Tongue (tissue), 3 donors: ENCODE results near the gene ANKRD30B. TPM values are rescaled to one million over a fixed set of nuclear protein-coding genes. Genes with fewer than 3 reads are reported as not detected.
"Not testable (repeated sequence)": the region's sequence is repeated elsewhere in the genome, so short reads cannot be mapped to it uniquely, and the experiment has no call there.

ENCODE experiments used
- DNase-seq: peaks from one replicate; pipeline ENCODE4 v3.0.0-alpha.2; 2015
- small RNA-seq: library from RNA; depleted of rRNA; stranded (forward); fragments of <200 nt; gene quantifications from one replicate; pipeline ENCODE3, GENCODE V24; 2014; ENCODE audit warnings: low replicate concordance
- total RNA-seq: library from RNA; depleted of rRNA; stranded (reverse); fragments of >200 nt; gene quantifications from one replicate; pipeline ENCODE4 v1.2.3, GENCODE V29; 2014

ANKRD30B gene
- total RNA-seq, 1 donor from 2014 or later, result not detected

DNA sequence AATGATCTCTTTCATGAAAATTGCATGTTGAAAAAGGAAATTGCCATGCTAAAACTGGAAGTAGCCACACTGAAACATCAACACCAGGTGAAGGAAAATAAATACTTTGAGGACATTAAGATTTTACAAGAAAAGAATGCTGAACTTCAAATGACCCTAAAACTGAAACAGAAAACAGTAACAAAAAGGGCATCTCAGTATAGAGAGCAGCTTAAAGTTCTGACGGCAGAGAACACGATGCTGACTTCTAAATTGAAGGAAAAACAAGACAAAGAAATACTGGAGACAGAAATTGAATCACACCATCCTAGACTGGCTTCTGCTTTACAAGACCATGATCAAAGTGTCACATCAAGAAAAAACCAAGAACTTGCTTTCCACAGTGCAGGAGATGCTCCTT, 103.6 kb downstream of the ANKRD30B start:
- DNase-seq, result not testable (repeated sequence)

DNA sequence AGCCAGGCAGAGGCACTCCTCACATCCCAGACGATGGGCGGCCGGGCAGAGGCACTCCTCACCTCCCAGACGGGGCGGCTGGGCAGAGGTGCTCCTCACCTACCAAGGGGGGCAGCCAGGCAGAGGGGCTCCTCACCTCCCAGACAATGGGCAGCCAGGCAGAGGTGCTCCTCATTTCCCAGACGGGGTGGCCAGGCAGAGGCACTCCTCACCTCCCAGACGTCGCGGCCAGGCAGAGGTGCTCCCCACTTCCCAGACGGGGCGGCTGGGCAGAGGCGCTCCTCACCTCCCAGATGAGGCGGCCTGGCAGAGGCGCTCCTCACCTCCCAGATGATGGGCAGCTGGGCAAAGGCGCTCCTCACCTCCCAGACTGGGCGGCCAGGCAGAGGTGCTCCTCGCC, 107.7 kb downstream of the ANKRD30B start:
- not testable (repeated sequence) for DNase-seq

DNA sequence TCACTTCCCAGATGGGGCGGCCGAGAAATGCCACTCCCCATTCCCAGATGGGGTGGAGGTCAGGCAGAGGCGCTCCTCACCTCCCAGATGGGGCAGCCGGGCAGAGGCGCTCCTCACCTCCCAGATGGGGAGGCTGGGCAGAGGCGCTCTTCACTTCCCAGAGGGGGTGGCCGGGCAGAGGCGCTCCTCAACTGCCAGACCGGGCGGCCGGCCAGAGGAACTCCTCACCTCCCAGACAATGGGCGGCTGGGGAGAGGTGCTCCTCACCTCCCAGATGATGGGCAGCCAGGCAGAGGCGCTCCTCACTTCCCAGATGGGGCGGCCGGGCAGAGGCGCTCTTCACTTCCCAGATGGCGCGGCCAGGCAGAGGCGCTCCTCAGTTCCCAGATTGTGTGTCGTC, 108.3 kb downstream of the ANKRD30B start:
- DNase-seq, result not testable (repeated sequence)

DNA sequence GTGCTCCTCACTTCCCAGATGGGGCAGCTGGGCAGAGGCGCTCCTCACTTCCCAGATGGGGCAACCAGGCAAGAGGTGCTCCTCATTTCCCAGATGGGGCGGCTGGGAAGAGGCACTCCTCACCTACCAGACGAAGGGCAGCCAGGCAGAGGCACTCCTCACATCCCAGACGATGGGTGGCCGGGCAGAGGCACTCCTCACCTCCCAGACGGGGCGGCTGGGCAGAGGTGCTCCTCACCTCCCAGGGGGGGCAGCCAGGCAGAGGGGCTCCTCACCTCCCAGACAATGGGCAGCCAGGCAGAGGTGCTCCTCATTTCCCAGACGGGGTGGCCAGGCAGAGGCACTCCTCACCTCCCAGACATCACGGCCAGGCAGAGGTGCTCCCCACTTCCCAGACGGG, 110.5 kb downstream of the ANKRD30B start:
- not testable (repeated sequence) for DNase-seq

DNA sequence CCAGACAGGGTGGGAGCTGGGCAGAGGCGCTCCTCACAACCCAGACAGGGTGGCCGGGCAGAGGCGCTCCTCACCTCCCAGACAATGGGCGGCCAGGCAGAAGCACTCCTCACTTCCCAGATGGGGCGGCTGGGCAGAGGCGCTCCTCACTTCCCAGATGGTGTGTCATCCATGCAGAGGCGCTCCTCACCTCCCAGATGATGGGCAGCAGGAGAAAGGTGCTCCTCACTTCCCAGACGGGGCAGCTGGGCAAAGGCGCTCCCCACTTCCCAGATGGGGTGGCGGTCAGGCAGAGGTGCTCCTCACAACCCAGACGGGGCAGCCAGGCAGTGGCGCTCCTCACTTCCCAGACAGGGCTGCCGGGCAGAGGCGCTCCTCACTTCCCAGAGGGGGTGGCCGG, 112.0 kb downstream of the ANKRD30B start:
- not testable (repeated sequence) for DNase-seq

DNA sequence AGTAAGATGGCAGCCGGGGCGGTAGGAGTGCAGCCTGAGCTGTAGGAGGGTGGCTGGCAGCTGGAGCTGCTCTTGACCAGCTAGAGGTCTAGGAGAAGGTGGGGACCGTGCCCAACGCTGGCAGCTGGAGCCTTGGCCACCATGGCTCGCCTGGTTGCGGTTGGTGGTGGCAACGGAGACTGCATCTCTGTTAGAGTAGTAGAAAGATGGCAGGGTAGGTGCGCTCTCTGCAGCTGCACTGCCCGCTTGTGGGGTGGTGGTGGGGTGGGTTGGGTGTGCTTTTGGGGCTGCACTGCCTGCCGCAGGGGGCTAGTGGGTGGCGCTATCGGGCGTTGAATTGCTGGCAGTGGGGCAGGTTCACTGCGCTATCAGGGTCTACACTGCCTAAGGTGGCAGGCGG, 118.5 kb downstream of the ANKRD30B start:
- DNase-seq, result not testable (repeated sequence)

DNA sequence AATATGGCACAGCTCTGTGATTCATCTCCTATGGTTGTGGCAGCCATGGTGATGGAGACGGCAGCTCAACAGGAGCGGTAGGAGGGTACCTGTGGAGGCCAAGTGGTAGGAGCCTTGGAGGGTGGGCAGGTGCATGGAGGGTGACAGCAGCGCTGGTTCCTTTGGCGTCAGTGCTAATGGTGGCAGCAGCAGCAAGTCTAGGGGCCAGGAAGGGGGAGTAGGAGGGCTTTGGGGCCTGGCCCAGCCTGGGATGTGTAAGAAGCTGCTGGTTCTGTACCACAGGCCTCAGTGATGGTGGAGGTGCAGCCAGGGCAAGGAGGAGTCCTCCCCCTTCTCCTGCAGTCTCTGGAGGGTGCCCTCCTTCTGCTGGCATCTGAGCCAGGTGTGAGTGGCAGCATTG, 120.0 kb downstream of the ANKRD30B start:
- not testable (repeated sequence) for DNase-seq

DNA sequence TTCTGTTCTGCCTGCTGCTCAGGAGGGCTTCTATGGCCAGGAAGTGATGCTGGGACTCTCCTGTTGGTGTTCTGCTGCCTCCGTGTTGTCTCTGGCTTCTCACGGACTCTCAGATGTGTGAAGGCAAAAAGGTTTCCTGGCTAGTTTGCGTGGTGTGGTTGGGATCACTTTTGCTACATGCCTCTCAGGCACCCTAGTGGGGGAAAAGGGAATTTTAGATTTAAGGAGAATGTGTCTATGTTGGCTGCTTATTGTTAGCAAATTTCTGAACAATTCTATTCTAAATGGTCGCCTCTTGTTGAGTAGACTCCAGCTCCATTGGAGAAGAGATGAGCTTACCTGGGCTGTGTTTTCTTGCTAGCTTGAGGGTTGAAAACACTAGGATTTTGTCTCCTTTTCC, 120.9 kb downstream of the ANKRD30B start:
- DNase-seq, result not testable (repeated sequence)

DNA sequence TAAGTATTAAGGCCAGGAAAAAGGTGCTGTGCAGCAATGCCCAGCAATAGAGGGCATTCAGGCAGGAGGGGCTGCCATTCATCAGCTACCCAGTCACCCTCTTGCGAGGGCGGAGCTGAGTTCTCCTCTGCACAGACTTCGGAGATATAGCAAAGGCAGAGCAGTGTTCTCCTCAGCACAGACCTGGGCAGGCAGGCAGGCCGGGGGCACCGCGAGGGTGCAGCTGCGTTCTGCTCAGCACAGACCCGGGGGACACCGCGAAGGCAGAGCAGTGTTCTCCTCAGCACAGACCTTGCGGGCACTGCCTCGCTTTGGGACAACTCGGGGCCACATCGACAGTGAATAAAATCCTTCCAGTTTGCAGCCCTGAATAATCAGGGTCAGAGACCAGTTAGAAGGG, 130.9 kb downstream of the ANKRD30B start:
- not testable (repeated sequence) for DNase-seq

DNA sequence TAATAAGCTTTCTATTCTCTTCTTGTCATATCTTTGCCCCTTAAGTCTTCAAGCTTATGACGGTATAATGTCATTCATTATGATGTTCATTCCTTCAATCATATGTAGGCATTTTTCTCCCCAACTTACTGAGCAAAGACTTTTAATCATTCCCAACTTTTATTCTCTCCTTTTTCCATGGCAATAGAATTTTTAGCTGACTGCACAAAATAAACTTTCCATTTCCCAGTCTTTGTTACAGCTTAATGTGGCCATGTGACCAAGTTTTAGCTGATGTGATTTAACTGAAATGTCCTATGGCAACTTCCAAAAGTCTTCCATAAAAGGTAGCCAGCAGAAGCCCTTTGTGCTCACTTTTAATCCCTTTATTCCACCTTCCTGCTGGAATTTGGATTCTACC, 152.5 kb downstream of the ANKRD30B start:
- no peak for DNase-seq

Small RNAs within 50 kb of the gene (small RNA-seq; reads per million reads assigned to genes)
- not detected for gene MIR3156-2
- gene RNU6-1210P, result not detected

Other genes with a start within 250 kb of the ANKRD30B start
- gene POTEC, start 204.6 kb upstream of the ANKRD30B start, total RNA-seq, result not detected